Activated CD8-positive, alpha-beta memory T cell treated with anti-CD3 and anti-CD28 coated beads, Interleukin-2, amount 50 U/mL, for 1 hour (primary cell): Measurements from ENCODE around the gene RPS3A.
"Not testable (repeated sequence)": the region's sequence is repeated elsewhere in the genome, so short reads cannot be mapped to it uniquely, and the experiment has no call there.

Experiments
- DNase-seq: peaks from one replicate; pipeline ENCODE4 v3.0.0-alpha.2; 2020; ENCODE audit errors: extremely low read depth

Gene RPS3A

DNA sequence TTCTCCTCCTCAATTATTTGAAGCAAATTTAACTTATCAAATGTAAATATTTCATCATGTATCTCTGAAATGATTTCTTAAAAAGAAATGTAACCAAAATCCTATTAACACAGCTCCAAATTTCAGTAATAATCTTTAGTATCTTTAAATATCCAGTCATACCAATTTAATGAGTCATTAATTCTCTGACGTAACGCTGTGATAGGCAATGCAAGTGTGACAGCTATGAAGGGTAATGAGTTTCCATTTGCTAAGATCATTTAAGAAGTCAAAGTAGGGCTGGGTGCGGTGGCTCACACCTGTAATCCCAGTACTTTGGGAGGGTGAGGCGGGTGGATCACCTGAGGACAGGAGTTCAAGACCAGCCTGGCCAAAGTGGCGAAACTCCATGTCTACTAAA is 15.6 kb downstream of the RPS3A start:
- no peak for DNase-seq

DNA sequence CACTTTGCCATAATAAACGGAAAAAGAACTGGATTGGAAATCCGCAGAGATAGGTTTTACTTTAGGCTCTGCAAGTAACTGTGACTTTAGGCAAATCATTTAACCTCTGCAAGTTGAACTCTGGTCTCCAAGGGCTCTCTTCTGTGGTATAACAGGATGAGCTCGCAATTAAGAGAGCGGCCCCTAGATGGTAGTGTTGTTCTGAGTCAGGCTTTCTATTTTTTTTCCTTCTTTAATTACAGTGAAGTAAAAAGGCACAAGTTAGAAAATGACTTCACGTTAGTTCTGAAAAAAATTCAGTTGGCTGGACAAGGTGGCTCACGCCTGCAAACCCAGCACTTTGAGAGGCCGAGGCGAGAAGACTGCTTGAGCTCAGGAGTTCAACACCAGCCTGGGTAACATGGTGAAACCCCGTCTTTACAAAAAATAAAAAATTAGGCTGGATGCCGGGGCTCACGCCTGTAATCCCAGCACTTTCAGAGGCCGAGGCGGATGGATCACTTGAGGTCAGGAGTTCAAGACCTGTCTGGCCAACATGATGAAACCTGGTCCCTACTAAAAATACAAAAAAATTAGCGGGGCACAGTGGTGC is 18.0 kb downstream of the RPS3A start:
- DNase-seq = no peak

DNA sequence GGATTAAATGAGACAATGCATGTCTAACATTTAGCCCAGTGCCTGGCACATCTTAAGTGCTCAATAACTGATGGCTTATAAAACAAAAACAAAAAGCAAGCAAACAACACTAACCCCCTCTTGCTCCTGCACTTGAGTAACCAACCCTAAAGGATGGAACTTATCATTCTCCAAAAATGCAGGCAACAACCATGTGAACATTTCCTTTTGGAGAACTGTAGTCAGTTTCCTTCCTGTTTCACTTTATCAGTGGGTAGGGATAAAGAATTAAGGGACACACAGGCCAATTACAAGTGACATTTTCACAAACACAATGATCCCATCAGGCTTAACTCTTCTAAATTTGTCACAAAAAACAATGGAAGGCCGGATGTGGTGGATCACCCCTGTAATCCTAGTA is 30.4 kb downstream of the RPS3A start:
- no peak for DNase-seq

DNA sequence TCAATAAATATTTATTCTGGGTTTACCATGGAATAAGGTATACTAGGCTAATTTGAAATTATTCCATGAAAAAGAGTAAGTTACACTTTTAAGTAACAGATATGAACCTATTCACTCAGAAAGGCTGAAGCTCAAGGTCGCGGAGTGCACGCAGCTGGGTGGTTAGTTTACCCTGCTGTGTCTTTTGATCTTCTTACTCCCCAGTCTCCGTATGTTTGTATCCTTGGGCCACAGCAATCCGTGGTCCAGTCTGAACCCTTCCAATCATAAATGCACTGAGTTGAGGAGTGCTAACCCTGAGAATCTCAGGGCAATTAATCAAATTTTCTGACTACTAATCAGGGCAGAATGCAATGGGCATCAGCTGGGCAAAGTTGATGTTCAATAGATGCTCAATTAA is 33.9 kb downstream of the RPS3A start:
- no peak for DNase-seq

GRCh38 chr4:151136048-151136447 is 36.6 kb downstream of the RPS3A start:
- DNase-seq = not testable (repeated sequence)

GRCh38 chr4:151139814-151140213 is 40.4 kb downstream of the RPS3A start:
- no peak for DNase-seq

GRCh38 chr4:151142758-151143157 is 43.3 kb downstream of the RPS3A start:
- DNase-seq = no peak

GRCh38 chr4:151143162-151143561 is 43.7 kb downstream of the RPS3A start:
- DNase-seq = no peak

DNA sequence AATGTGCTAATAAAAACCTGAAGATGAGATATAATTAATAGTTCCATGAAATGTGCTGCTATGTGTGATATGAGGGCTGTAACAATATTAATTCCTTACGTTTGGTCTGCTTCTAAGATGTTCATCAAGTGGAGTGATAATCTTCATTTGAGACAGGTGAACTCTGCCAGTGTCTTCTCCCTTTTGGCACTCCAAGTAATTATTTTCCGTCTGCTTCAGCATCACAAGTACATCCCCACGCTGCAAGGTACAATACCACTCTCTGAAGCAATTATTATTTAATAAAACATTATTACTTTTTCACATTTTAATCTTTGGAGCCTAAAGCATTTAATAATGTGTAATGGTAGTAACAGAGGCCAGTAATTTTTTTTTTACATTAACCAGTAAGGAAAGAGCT is 44.4 kb downstream of the RPS3A start:
- DNase-seq = no peak

DNA sequence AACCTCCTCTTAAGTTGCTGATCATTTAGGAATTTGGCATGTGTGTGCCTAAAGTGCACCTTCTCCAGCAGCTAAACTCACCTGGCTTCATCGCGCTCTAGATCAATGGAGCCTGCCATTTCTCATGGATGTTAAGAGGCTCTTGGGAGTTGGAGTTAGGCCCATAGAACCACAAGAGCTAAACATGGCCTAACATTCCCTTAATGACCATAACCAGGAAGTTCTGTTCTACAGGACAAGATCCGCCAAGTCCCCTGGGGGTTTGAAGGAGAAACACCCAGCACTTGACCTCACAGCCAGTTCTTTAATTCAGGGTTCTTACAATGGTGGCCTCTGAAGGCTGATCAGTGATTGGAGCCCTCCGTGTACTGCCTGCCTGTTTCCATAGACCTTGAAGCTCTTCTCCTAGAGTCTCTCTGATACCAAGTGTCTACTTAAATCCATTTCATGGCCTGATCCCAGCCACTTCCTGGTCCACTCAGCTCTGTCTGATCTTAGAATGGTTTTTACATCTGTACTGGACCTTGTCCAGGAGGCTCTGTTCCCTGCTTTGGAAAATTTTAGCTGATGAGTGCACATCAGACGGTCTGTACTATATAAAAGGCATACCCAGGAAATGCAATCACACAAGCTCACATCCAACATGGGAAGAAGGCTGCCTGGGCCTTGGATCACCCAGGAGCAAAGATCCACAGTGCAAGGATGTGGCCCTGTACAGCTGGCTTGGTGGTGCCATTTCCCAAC is 45.1 kb downstream of the RPS3A start:
- no peak for DNase-seq

GRCh38 chr4:151147000-151147399 is 47.6 kb downstream of the RPS3A start:
- DNase-seq = no peak

DNA sequence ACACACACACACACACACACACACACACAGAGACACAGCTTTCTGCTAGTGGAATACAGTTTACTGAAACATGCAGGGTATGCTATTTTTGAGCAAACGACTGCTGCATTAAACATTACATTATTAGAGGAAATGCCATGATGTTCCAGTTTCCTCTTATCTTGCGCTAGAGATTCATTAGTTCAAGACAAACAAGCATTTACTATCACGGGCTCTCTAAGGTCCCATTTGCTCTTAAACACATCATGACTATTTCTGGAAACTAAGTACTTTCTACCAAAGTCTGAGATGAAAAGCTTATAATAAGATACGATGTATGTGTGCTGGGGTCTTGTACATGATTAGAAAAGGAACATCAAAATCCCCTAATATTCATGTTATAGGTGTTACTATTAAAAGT is 48.8 kb downstream of the RPS3A start:
- no peak for DNase-seq

DNA sequence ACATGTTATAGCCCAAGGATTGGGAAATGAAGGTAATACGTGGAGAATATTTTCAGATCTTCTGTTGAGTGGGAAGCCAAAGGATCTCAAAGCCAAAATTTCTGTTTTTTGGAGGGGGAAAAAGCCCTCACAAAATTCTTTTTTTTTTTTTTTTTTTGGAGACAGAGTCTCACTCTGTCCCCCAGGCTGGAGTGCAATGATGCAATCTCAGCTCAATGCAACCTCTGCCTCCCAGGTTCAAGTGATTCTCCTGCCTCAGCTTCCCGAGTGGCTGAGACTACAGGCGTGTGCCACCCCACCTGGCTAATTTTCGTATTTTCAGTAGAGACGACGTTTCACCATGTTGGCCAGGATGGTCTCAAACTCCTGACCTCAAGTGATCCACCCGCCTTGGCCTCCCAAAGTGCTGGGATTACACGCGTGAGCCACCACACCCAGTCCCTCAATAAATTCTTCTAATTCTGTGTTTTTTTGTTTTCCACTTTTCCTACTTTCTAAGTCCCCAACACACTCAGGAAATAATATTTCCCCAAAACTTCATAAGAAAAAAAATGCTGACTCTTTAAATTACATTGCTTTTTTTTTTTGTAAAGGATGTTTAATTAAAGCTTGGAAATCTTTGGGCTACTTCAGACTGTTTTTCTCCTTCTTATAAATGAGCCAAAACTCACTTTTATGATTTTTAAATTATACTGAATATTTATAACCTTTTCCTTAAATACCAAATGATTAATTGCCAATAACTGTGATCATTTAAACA is 51.6 kb downstream of the RPS3A start:
- no peak for DNase-seq

DNA sequence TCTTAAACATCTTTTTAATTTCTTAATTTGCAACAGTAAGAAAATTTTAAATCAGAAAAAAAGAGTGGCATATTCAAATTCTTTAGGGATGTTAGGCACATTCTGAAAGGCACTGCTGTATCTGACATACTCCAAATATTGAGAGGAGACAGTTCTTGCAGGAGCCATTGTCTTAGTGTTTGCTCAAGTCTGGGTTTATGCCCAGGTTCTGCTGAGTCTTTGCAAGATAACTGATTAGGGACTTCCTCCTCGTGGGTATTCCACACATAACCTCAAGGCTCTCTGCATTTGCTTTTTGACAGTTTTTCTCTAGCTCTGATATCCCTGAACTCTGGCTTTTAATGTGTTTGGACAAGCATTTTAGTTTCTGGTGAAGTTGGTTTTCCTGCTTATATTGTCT is 52.6 kb downstream of the RPS3A start:
- no peak for DNase-seq

DNA sequence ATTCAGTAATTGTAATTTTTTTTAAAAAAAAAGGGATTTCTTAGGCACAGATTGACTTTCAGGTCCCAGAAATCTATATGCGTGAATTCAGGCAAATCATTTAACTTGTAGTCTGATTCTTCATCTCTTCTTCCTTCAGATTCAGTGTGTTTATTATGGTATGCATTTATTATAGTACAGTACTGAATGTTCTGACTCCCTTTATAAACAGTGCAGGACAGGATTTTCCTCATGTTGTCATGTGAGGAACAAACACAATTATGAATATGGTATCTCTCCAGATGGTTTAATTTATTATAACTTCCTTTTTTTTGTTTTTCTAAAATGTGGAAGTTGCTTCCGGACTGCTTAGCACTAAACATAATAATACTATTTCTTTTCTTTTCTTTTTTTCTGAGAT is 54.2 kb downstream of the RPS3A start:
- no peak for DNase-seq
